Right lobe of liver (tissue), 6 donors: ENCODE measurements around the gene GPR25. TPM values are rescaled to one million over a fixed set of nuclear protein-coding genes. Genes with fewer than 3 reads are reported as not detected.

Experiments used
- ATAC-seq, 4 donors: fragments of 200-7000 bp; cut with Tn5 transposase; one replicate each; pipeline ENCODE4 v1.9.1; 2020; ENCODE audit warnings: mild to moderate bottlenecking in 4 of 4, moderate library complexity in 4 of 4
- DNase-seq, 3 donors: peaks; one replicate each; pipeline ENCODE4 v3.0.0-alpha.2; 2020
- H3K27ac ChIP-seq, 3 donors: fragments of 200-600 bp; one replicate each; pipeline ENCODE4 v1.8.0; 2022
- H3K27me3 ChIP-seq, 2 donors: fragments of 200-600 bp; one replicate each; pipeline ENCODE4 v1.8.0; 2022
- H3K36me3 ChIP-seq, 4 donors: fragments of 200-600 bp; sonication (generic) in 1 of 4; one replicate each; pipeline versions ENCODE4 v1.5.1 to v1.8.0; 2017 to 2022; ENCODE audit warnings: control low read depth in 1 of 4
- H3K4me1 ChIP-seq, 4 donors: fragments of 200-600 bp; sonication (generic) in 1 of 4; one replicate each; pipeline versions ENCODE4 v1.5.1 to v1.8.0; 2017 to 2022; ENCODE audit warnings: control low read depth in 1 of 4
- H3K4me3 ChIP-seq, 3 donors: fragments of 200-600 bp; one replicate each; pipeline ENCODE4 v1.8.0; 2022
- H3K9me3 ChIP-seq, 4 donors: fragments of 200-600 bp; sonication (generic) in 1 of 4; one replicate each; pipeline versions ENCODE4 v1.5.1 to v1.8.0; 2017 to 2022; ENCODE audit warnings: control low read depth in 1 of 4
- CTCF ChIP-seq, 4 donors: fragments of 200-600 bp in 3 of 4; fragments of 450-650 bp in 1 of 4; IDR thresholded peaks; one replicate each; pipeline versions ENCODE4 v1.5.1 to v1.8.0; 2016 to 2022; ENCODE audit warnings: antibody characterized with exemption in 4 of 4, mild to moderate bottlenecking in 2 of 4
- POLR2A ChIP-seq: fragments of 450-650 bp; IDR thresholded peaks from one replicate; pipeline ENCODE4 v1.6.1; 2017; ENCODE audit warnings: antibody characterized with exemption, mild to moderate bottlenecking
- WGBS: methylation state at CpG from one replicate; pipeline ENCODE4 v1.1.6; 2018; ENCODE audit warnings: low coverage, low lambda C conversion rate; ENCODE audit not compliant: insufficient coverage; ENCODE audit errors: missing lambda C conversion rate; 5-methylcytosine and 5-hydroxymethylcytosine counted together
- intact Hi-C, 2 donors: fragments of 100-400 bp; cut with DNase I; formaldehyde crosslinking; loops; one replicate each; pipeline versions ENCODE4 v1.11.2 to v1.14.1; 2022
- total RNA-seq, 6 experiments: library from RNA; depleted of rRNA in 2 of 6; stranded (reverse); fragments of >200 nt in 2 of 6; fragmentation: NEBNext Ultra II Directional in 3 of 6; extraction: Animal tissue kit (Norgen Biotek cat#: 25700) in 3 of 6; gene quantifications; one replicate each; pipeline versions ENCODE4 v1.1.0 to v1.2.4, GENCODE V29; 2016 to 2023
- donor health status: DM: no; HTN: yes; CAD: no.
- donor health status: DM: no; HTN: no; CAD: no.
- donor health status: DM: no; HTN: no; CAD: no.
- donor health status: DM: no; HTN: yes; CAD: no.
- donor health status: DM: no; HTN: yes; CAD: no.

The GPR25 gene
- total RNA-seq, 6 experiments from 2014 or later, result not detected

GRCh38 chr1:200873671-200874397 is 1.1 kb downstream of the GPR25 start:
- DNase-seq (no peak), ATAC-seq (peak in 1 of 4 donors; percentile 26)
- 13% methylated on average over 9 of the region's 66 CpGs for WGBS
- Histone ChIP-seq H3K27me3 (peaks cover 12 to 19% of the 10 kb centered on the region in 2 donors), H3K4me3 (no peak overlapping the region), H3K9me3 (no peaks in the 10 kb centered on the region), H3K27ac (no peak overlapping the region), H3K36me3 (no peaks in the 10 kb centered on the region), H3K4me1 (peaks cover 0 to 8% (median 0%) of the 10 kb centered on the region in 4 donors)
- intact Hi-C loops, result no loop called here
- TF ChIP-seq CTCF (IDR thresholded peaks at IDR 0.05), result no peak
- no peak for TF ChIP-seq POLR2A

- no peaks in the 10 kb centered on the region for H3K9me3 ChIP-seq
- no peaks in the 10 kb centered on the region for H3K36me3 ChIP-seq
- intact Hi-C loops, result no loop called here
- H3K4me3 ChIP-seq, result no peak overlapping the region
- no peak for DNase-seq
- no peak overlapping the region for H3K27ac ChIP-seq
- peaks cover 12 to 19% of the 10 kb centered on the region in 2 donors for H3K27me3 ChIP-seq
- TF ChIP-seq CTCF (IDR thresholded peaks at IDR 0.05), result no peak
- TF ChIP-seq POLR2A, result no peak
- peaks cover 0 to 8% (median 0%) of the 10 kb centered on the region in 4 donors for H3K4me1 ChIP-seq
- WGBS, result 75% methylated on average over 6 of the region's 6 CpGs
- ATAC-seq, result no peak
These were observed 1.9 kb downstream of the GPR25 start for GRCh38 chr1:200874694-200875093.

DNA sequence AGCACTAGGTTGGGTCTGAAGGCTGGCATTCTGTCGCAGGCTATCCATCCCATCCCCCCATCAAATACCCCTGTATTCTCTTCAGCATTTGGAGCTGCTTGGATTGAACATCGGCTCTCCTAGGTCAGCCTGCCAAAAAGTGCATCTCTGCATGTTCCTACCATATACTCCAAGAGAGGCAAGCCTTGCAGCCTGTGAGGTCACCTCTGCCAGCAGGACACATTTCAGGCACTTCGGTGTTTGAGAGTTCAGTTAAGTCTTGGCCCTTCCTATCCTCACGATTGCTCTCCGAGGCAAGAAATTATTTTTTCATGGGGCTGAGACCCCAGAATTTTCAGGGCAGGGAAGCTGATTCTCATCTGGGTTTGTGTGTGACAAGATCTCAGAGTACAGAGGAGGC is 2.6 kb downstream of the GPR25 start:
- no peak for DNase-seq
- WGBS, result 72% methylated on average over 5 of the region's 5 CpGs
- no peaks in the 10 kb centered on the region for H3K9me3 ChIP-seq
- TF ChIP-seq POLR2A (no peak), CTCF (IDR thresholded peaks at IDR 0.05) (no peak)
- no peaks in the 10 kb centered on the region for H3K36me3 ChIP-seq
- no peak overlapping the region for H3K27ac ChIP-seq
- ATAC-seq, result no peak
- intact Hi-C loops, result no loop called here
- H3K27me3 ChIP-seq, result peaks cover 12 to 19% of the 10 kb centered on the region in 2 donors
- H3K4me1 ChIP-seq, result peaks cover 0 to 8% (median 0%) of the 10 kb centered on the region in 4 donors
- no peak overlapping the region for H3K4me3 ChIP-seq

GRCh38 chr1:200877010-200877409 is 4.2 kb downstream of the GPR25 start:
- Histone ChIP-seq H3K4me3 (no peak overlapping the region), H3K9me3 (no peaks in the 10 kb centered on the region), H3K27ac (no peak overlapping the region), H3K36me3 (no peaks in the 10 kb centered on the region), H3K27me3 (peaks cover 12 to 19% of the 10 kb centered on the region in 2 donors), H3K4me1 (peaks cover 0 to 8% (median 0%) of the 10 kb centered on the region in 4 donors)
- no peak for TF ChIP-seq CTCF (IDR thresholded peaks at IDR 0.05)
- TF ChIP-seq POLR2A, result no peak
- DNase-seq, result no peak
- no peak for ATAC-seq
- 67% methylated on average over 3 of the region's 3 CpGs for WGBS
- intact Hi-C loops, result no loop called here
